ENCODE results near the gene NPR3.

The NPR3 gene

GRCh38 chr5:32712481-32713360 lies 1.6 kb downstream of the NPR3 start:
- DNase-seq, result no peak

DNA sequence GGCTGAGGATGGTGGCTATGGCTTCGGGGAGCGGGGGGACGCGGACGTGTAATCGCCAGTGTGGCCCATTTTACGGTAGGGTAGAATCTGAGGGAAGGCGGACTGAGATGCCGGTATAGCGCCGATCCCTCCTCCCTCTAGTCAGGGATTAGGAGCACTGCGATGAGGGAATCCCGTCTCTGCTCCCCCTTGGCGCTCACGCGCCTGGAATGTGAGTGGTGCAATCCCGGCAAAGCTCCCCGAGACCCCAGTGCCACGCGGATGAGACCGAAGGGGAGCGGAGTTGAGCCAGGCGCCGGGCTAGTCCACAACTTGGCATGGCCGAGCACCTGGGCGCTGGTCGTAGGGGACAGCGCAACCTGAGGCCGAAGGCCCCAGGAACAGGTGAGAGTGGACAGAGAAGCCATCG lies 2.2 kb downstream of the NPR3 start:
- DNase-seq, result no peak

DNA sequence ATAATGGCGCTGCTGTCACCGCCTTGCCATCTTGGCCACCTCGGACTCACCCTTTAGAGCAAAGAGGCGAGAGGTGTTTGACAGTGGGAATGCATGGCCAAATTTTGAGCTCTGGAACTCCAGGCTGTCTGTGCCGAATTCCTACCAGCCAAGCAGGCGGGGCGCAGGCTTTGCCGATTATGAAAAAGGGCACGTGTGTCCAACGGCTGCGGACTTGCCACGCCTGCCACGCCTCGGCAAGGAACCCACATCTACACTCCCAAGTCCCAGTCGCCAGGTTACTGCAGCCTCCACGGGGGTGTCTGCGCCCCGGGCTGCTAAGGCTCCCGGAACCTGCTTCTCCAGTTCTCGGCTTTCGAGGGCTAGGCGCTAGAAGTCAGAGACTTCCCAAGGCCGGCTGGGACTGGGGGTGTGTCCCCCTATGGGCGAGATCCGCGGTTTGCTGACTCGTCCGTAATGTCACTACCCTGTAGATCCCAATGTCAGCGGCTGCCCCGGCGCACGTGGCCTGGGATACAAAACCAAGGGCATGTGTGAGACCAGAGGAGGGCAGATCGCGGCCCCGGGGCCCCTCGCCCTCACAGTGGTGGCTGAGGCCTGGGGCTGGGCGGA lies 2.8 kb downstream of the NPR3 start:
- DNase-seq, result peak in 1 of 2 experiments; percentile 35

GRCh38 chr5:32714836-32715235 lies 3.7 kb downstream of the NPR3 start:
- DNase-seq, result no peak

DNA sequence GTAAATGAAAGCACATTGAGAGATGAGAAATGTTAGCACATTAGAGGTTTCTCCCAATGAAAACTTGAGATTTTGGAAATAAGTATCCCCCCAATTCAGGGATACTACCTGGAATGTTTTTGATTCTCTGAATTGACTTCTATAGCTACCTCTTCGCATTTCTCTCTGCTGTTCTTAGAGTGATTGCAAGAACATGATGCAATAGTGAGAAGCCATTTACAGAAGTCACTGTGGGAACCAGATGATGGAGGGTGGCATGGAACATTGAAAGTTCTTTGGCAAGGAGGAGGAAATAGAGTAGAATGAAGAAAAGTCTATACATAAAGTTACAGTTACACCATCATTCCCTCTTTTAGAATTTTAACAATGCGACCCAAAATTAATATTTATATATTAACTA lies 9.2 kb downstream of the NPR3 start:
- DNase-seq, result no peak

- DNase-seq, result no peak
Observed at GRCh38 chr5:32721626-32722025, 10.5 kb downstream of the NPR3 start.

DNA sequence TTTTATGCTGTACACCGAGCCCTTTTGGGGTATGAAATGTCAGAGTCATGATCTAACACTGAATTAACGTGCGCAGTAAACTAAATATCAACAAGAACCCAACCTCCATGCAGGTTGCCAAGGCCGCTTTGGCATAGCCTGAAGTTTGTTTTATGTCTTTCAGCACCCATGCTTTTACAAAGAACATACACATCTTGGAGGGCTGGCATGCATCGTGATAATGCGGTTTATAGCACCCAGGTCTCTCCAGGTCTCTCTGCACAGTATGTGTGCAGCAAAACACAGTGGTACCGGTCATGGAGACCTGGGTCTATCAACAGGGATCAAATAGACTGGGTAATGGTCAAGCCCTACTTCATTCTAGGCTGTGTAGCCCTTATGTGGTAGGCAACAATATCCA lies 11.8 kb downstream of the NPR3 start:
- DNase-seq, result no peak

GRCh38 chr5:32724526-32724925 lies 13.4 kb downstream of the NPR3 start:
- DNase-seq, result no peak

GRCh38 chr5:32726086-32726557 lies 15.0 kb downstream of the NPR3 start:
- DNase-seq, result no peak

GRCh38 chr5:32729651-32730050 lies 18.5 kb downstream of the NPR3 start:
- DNase-seq, result no peak

- no peak for DNase-seq
Observed at GRCh38 chr5:32733590-32734340, 22.6 kb downstream of the NPR3 start.

- no peak for DNase-seq
Observed at GRCh38 chr5:32734827-32735378, 23.8 kb downstream of the NPR3 start.

DNA sequence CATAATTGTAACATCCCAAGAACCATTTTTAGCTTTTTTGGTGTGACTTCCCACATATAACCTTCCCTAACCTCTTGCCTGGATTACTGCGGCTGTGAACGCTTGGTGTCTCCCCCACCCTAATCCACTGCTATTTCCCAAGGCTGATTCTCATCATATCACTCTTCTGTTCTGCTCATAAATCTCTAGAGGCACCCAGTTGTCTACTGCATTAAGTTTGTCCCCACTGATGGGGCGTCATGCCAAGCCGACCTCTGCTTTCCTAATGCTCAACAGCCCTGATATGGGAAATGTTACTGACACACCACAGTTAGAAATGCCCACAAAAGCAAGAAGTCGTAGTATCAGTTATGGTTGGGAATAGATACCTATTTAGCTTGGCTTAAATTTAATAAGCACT lies 24.4 kb downstream of the NPR3 start:
- no peak for DNase-seq

DNA sequence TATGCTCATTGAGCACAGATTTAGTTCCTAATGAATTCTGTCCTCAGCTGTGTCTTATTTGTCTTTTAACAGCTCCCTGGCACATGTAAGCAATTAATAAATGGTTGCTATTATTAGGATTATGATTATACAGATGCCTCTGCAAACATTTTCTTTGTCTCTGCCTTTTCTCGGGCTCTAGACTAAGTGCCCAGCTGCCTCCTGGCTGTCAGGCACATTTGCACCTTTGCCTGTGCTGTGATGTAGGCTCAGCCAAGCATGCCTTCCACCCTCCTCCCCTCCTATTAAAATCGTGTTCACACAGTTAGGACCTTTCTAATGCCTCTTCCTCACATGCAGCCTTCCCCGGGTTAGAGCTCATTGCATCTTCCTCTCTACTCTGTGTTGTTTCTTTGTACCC lies 25.7 kb downstream of the NPR3 start:
- DNase-seq, result no peak

DNA sequence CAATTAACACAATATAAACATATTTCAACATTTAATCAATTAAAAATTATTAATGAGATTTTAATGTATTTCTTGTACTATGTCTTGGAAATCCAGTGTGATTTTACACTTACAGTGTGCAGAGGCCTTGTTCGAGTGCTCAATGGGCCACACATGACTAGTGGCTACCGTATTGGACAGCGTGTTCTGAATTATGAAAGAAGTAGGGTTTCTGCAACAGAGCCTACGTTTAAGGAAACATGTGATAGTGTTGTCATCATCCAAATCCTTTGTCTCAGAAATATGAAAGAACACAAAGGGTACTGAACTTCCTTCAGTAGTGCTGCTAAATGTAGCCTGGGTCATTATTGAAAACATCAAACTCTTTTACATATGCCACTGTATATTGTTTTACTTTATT lies 29.5 kb downstream of the NPR3 start:
- DNase-seq, result no peak

GRCh38 chr5:32745317-32745716 lies 34.2 kb downstream of the NPR3 start:
- DNase-seq, result no peak

- no peak for DNase-seq
Observed at GRCh38 chr5:32752411-32752810, 41.3 kb downstream of the NPR3 start.

- DNase-seq, result no peak
Observed at GRCh38 chr5:32753051-32753450, 41.9 kb downstream of the NPR3 start.

DNA sequence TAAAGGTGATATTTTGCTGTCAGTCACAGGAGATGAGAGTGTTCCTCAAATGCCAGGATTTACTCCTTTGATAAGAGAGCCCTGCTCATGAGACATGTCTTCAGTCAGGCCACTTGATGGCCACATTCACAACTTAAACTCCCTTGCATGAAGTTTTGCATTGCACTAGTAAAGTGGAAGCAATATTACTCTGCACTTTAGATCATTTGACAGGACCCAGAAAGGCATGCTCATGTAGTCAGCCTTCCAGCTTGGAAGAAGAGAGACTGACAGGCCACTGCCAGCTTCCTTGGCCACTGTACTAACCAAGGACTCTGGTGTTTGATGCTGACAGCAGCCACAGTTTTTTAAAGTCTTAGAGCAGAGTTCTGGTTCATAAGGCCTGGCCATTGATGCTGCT lies 42.6 kb downstream of the NPR3 start:
- DNase-seq, result no peak

DNA sequence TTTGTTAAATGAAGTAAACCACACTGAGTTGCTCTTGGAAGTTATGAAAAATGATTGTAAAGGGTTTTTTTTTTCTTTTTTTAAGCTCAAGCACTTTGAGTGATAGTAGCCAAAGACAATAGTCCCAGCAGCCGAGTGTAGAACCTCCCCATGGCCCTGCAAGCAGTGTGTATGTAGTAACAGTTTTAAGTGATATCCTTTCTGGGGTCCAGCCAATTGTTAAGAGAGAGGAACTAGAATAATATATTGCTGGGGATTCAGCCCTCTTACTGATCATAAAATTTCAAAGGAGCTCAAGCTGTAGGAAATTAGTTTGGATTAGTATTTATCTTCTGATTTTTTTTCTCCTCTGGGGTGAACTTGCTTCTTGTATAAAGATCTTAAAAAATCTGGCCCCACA lies 43.2 kb downstream of the NPR3 start:
- DNase-seq, result no peak

GRCh38 chr5:32760091-32760509 lies 49.0 kb downstream of the NPR3 start:
- no peak for DNase-seq

DNA sequence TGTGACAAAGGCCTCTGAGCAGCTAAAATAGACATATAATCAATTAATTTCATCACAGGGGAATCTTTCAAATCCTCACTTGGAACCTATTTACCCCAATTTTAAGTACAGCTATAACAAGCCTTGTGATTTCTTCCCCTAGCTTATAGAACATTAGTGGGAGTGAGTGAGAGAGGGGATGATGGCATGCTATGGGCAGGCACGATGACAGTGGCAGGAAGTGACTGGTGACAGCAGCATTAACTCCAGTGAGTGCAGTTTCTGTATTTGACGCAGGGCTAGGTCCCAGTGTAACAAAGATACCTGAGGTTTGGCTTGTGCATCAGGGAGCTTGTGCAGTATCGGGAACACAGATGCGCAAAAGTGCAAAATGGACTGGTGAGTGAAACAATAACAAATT lies 54.1 kb downstream of the NPR3 start:
- no peak for DNase-seq

- DNase-seq, result no peak
Observed at GRCh38 chr5:32767948-32768467, 56.9 kb downstream of the NPR3 start.

Data from NCI-H526 (cell line).